ENCODE measurements around the gene TPH1. TPM values are rescaled to one million over a fixed set of nuclear protein-coding genes. Genes with fewer than 3 reads are reported as not detected.

TPH1 gene
- total RNA-seq: under 1 TPM; 0.23 to 0.35 TPM

- H3K9me3 Mint-ChIP-seq: no peaks in the 10 kb centered on the region
- no peak within 1 kb of the TSS for H3K4me3 Mint-ChIP-seq
- H3K27me3 Mint-ChIP-seq: peaks cover 51% of the 10 kb centered on the region
- CTCF ChIA-PET: no interaction called here
- H3K27ac Mint-ChIP-seq: no peak within 1 kb of the TSS
- H3K36me3 Mint-ChIP-seq (ENCODE audit: low read depth): no peaks in the 10 kb centered on the region
- no peaks in the 10 kb centered on the region for H3K4me1 Mint-ChIP-seq
- no peak for DNase-seq
- POLR2A ChIA-PET: interaction anchor here (0.6 kb wide), 1 partner anchor 76 kb away, joined by 9 read pairs; no protein-coding TSS in a partner anchor
Measured at GRCh38 chr11:18046116-18046777, at the start of gene TPH1. TSS of gene TPH1 (minus strand) at chr11:18046269. CDS start at chr11:18040762, 5,507 bp downstream.

- POLR2A ChIA-PET: no interaction called here
- Mint-ChIP-seq H3K4me1 (no peaks in the 10 kb centered on the region), H3K9me3 (no peaks in the 10 kb centered on the region), H3K27me3 (no peaks in the 10 kb centered on the region), H3K4me3 (no peak overlapping the region), H3K36me3 (ENCODE audit: low read depth) (peaks cover 41% of the 10 kb centered on the region), H3K27ac (no peak overlapping the region)
- no peak for DNase-seq
- CTCF ChIA-PET: interaction anchor here (0.5 to 1.2 kb wide), 5 partner anchors 10 to 23 kb away, joined by 3 to 5 read pairs (median 3); partner anchors contain the start of gene SAAL1
Measured at GRCh38 chr11:18093959-18094358, 47.9 kb upstream of the TPH1 start.

- no peak for DNase-seq
- ChIA-PET CTCF (interaction anchor here (1.2 to 1.5 kb wide), 2 partner anchors 14 to 17 kb away, joined by 5 to 9 read pairs; partner anchors contain the start of gene SAAL1), POLR2A (no interaction called here)
- Mint-ChIP-seq H3K9me3 (no peaks in the 10 kb centered on the region), H3K4me1 (no peaks in the 10 kb centered on the region), H3K4me3 (no peak overlapping the region), H3K27me3 (no peaks in the 10 kb centered on the region), H3K27ac (peak overlapping the region; percentile 31), H3K36me3 (ENCODE audit: low read depth) (peaks cover 53% of the 10 kb centered on the region)
Measured at GRCh38 chr11:18091731-18092130, 45.7 kb upstream of the TPH1 start.

- CTCF ChIA-PET: interaction anchor here (0.8 kb wide), 1 partner anchor 738 kb away, joined by 3 read pairs; no protein-coding TSS in a partner anchor
- Mint-ChIP-seq H3K27ac (no peak overlapping the region), H3K4me3 (no peak overlapping the region), H3K27me3 (no peaks in the 10 kb centered on the region), H3K9me3 (no peaks in the 10 kb centered on the region), H3K36me3 (ENCODE audit: low read depth) (peaks cover 50% of the 10 kb centered on the region), H3K4me1 (no peaks in the 10 kb centered on the region)
- DNase-seq: no peak
- POLR2A ChIA-PET: no interaction called here
Measured at GRCh38 chr11:18088966-18089365, 42.9 kb upstream of the TPH1 start.

GRCh38 chr11:18088366-18088765 lies 42.3 kb upstream of the TPH1 start:
- Mint-ChIP-seq H3K9me3 (no peaks in the 10 kb centered on the region), H3K4me1 (no peaks in the 10 kb centered on the region), H3K27me3 (no peaks in the 10 kb centered on the region), H3K27ac (no peak overlapping the region), H3K36me3 (ENCODE audit: low read depth) (peaks cover 49% of the 10 kb centered on the region), H3K4me3 (no peak overlapping the region)
- ChIA-PET POLR2A (no interaction called here), CTCF (interaction anchor here (0.8 kb wide), 1 partner anchor 738 kb away, joined by 3 read pairs; no protein-coding TSS in a partner anchor)
- no peak for DNase-seq

GRCh38 chr11:18081551-18081950 lies 35.5 kb upstream of the TPH1 start:
- Mint-ChIP-seq H3K36me3 (ENCODE audit: low read depth) (peaks cover 30% of the 10 kb centered on the region), H3K27ac (no peak overlapping the region), H3K9me3 (no peaks in the 10 kb centered on the region), H3K27me3 (no peaks in the 10 kb centered on the region), H3K4me1 (no peaks in the 10 kb centered on the region), H3K4me3 (no peak overlapping the region)
- DNase-seq: no peak
- CTCF ChIA-PET: interaction anchor here (1.4 kb wide), 1 partner anchor 25 kb away, joined by 4 read pairs; the partner anchor contains the start of gene SAAL1
- POLR2A ChIA-PET: no interaction called here

- Mint-ChIP-seq H3K4me1 (no peaks in the 10 kb centered on the region), H3K4me3 (no peak overlapping the region), H3K9me3 (no peaks in the 10 kb centered on the region), H3K27ac (no peak overlapping the region), H3K36me3 (ENCODE audit: low read depth) (peaks cover 29% of the 10 kb centered on the region), H3K27me3 (no peaks in the 10 kb centered on the region)
- DNase-seq: no peak
- ChIA-PET CTCF (interaction anchor here (0.8 to 1.4 kb wide), 2 partner anchors 9 to 26 kb away, joined by 3 to 4 read pairs; partner anchors contain the start of gene SAAL1), POLR2A (no interaction called here)
Measured at GRCh38 chr11:18080451-18080850, 34.4 kb upstream of the TPH1 start.

GRCh38 chr11:18078909-18079308 lies 32.8 kb upstream of the TPH1 start:
- Mint-ChIP-seq H3K27me3 (no peaks in the 10 kb centered on the region), H3K9me3 (no peaks in the 10 kb centered on the region), H3K4me1 (no peaks in the 10 kb centered on the region), H3K4me3 (no peak overlapping the region), H3K36me3 (ENCODE audit: low read depth) (peaks cover 25% of the 10 kb centered on the region), H3K27ac (no peak overlapping the region)
- ChIA-PET POLR2A (no interaction called here), CTCF (no interaction called here)
- no peak for DNase-seq

- H3K4me1 Mint-ChIP-seq: no peaks in the 10 kb centered on the region
- ChIA-PET POLR2A (no interaction called here), CTCF (no interaction called here)
- no peaks in the 10 kb centered on the region for H3K27me3 Mint-ChIP-seq
- no peak overlapping the region for H3K27ac Mint-ChIP-seq
- no peak for DNase-seq
- H3K36me3 Mint-ChIP-seq (ENCODE audit: low read depth): peaks cover 8% of the 10 kb centered on the region
- H3K9me3 Mint-ChIP-seq: no peaks in the 10 kb centered on the region
- H3K4me3 Mint-ChIP-seq: no peak overlapping the region
Measured at GRCh38 chr11:18075444-18075843, 29.4 kb upstream of the TPH1 start.

GRCh38 chr11:18071098-18071705 lies 25.1 kb upstream of the TPH1 start:
- CTCF ChIA-PET: interaction anchor here (1.1 to 1.3 kb wide), 2 partner anchors 10 to 22 kb away, joined by 3 read pairs; no protein-coding TSS in a partner anchor

GRCh38 chr11:18067372-18067771 lies 21.3 kb upstream of the TPH1 start:
- H3K27me3 Mint-ChIP-seq: no peaks in the 10 kb centered on the region
- CTCF ChIA-PET: interaction anchor here (0.5 to 0.6 kb wide), 2 partner anchors 30 to 35 kb away, joined by 3 read pairs; no protein-coding TSS in a partner anchor
- DNase-seq: no peak
- no peak overlapping the region for H3K27ac Mint-ChIP-seq
- H3K4me3 Mint-ChIP-seq: no peak overlapping the region
- POLR2A ChIA-PET: no interaction called here
- no peaks in the 10 kb centered on the region for H3K4me1 Mint-ChIP-seq
- no peaks in the 10 kb centered on the region for H3K9me3 Mint-ChIP-seq
- no peaks in the 10 kb centered on the region for H3K36me3 Mint-ChIP-seq (ENCODE audit: low read depth)

More at GRCh38 chr11:18071098-18071705, 25.1 kb upstream of the TPH1 start:
- H3K4me3 Mint-ChIP-seq: no peak overlapping the region
- POLR2A ChIA-PET: no interaction called here
- DNase-seq: no peak
- no peaks in the 10 kb centered on the region for H3K27me3 Mint-ChIP-seq
- no peaks in the 10 kb centered on the region for H3K9me3 Mint-ChIP-seq
- H3K36me3 Mint-ChIP-seq (ENCODE audit: low read depth): no peaks in the 10 kb centered on the region
- no peaks in the 10 kb centered on the region for H3K4me1 Mint-ChIP-seq
- no peak overlapping the region for H3K27ac Mint-ChIP-seq

- ChIA-PET CTCF (no interaction called here), POLR2A (no interaction called here)
- no peak overlapping the region for H3K4me3 Mint-ChIP-seq
- no peak for DNase-seq
- H3K4me1 Mint-ChIP-seq: no peaks in the 10 kb centered on the region
- no peak overlapping the region for H3K27ac Mint-ChIP-seq
- no peaks in the 10 kb centered on the region for H3K27me3 Mint-ChIP-seq
- H3K9me3 Mint-ChIP-seq: no peaks in the 10 kb centered on the region
- H3K36me3 Mint-ChIP-seq (ENCODE audit: low read depth): no peaks in the 10 kb centered on the region
Measured at GRCh38 chr11:18066626-18067025, 20.6 kb upstream of the TPH1 start.

- ChIA-PET CTCF (no interaction called here), POLR2A (no interaction called here)
- Mint-ChIP-seq H3K27me3 (no peaks in the 10 kb centered on the region), H3K4me1 (no peaks in the 10 kb centered on the region), H3K27ac (no peak overlapping the region), H3K4me3 (no peak overlapping the region), H3K36me3 (ENCODE audit: low read depth) (no peaks in the 10 kb centered on the region), H3K9me3 (no peaks in the 10 kb centered on the region)
- DNase-seq: no peak
Measured at GRCh38 chr11:18065572-18065971, 19.5 kb upstream of the TPH1 start.
